Measurements from ENCODE around the gene FNDC8.

FNDC8 gene

GRCh38 chr17:35155246-35155645 is 33.8 kb downstream of the FNDC8 start:
- Histone ChIP-seq H3K18ac (ENCODE audit: low read length) (no peak overlapping the region), H3K27ac (ENCODE audit: low read depth, low read length) (no peak overlapping the region), H3K14ac (ENCODE audit: low read length) (no peak overlapping the region), H3K23ac (ENCODE audit: low read length) (no peak overlapping the region), H3K4me2 (ENCODE audit: low read length) (no peak overlapping the region), H3K9me3 (ENCODE audit: insufficient read depth, low read depth, low read length) (peaks cover 3% of the 10 kb centered on the region), H2BK120ac (ENCODE audit: insufficient read depth, low read length, poor library complexity) (no peak overlapping the region), H4K12ac (ENCODE audit: low read depth, low read length) (no peak overlapping the region), H4K91ac (ENCODE audit: low read depth, low read length) (no peak overlapping the region), H2BK12ac (ENCODE audit: low read length) (no peak overlapping the region), H3K36me3 (ENCODE audit: control insufficient read depth in 1 of 2, insufficient read depth in 2 of 2, low read length in 2 of 2) (no peaks in the 10 kb centered on the region), H3K27me3 (ENCODE audit: insufficient read depth, low read length) (no peaks in the 10 kb centered on the region), H3K4me1 (ENCODE audit: control insufficient read depth in 1 of 2, insufficient read depth in 2 of 2, low read length in 2 of 2) (peaks cover 0 to 2% of the 10 kb centered on the region in 2 experiments), H2AK5ac (ENCODE audit: low read length) (no peak overlapping the region), H3K4ac (ENCODE audit: low read depth, low read length) (no peak overlapping the region), H2AFZ (ENCODE audit: insufficient read depth, low read length, poor library complexity) (no peak overlapping the region), H3K9ac (ENCODE audit: low read length) (no peak overlapping the region), H2BK5ac (ENCODE audit: low read depth, low read length, poor library complexity) (no peak overlapping the region), H4K8ac (ENCODE audit: low read depth, low read length) (no peak overlapping the region), H3K4me3 (ENCODE audit: low read depth, low read length) (no peak overlapping the region), H3K79me1 (ENCODE audit: low read length) (no peaks in the 10 kb centered on the region), H3K79me2 (ENCODE audit: control insufficient read depth, insufficient read depth, low read length, poor library complexity) (no peaks in the 10 kb centered on the region)
- no CpG with 5 or more reads among the region's 7 CpGs for WGBS (ENCODE audit: extremely low coverage, insufficient coverage, insufficient read length)
- no peak for DNase-seq

GRCh38 chr17:35159940-35160339 is 38.5 kb downstream of the FNDC8 start:
- Histone ChIP-seq H3K79me1 (ENCODE audit: low read length) (no peaks in the 10 kb centered on the region), H4K91ac (ENCODE audit: low read depth, low read length) (no peak overlapping the region), H3K23ac (ENCODE audit: low read length) (no peak overlapping the region), H2BK5ac (ENCODE audit: low read depth, low read length, poor library complexity) (no peak overlapping the region), H3K27me3 (ENCODE audit: insufficient read depth, low read length) (no peaks in the 10 kb centered on the region), H2AK5ac (ENCODE audit: low read length) (no peak overlapping the region), H3K4ac (ENCODE audit: low read depth, low read length) (no peak overlapping the region), H3K4me3 (ENCODE audit: low read depth, low read length) (no peak overlapping the region), H3K4me2 (ENCODE audit: low read length) (no peak overlapping the region), H3K79me2 (ENCODE audit: control insufficient read depth, insufficient read depth, low read length, poor library complexity) (no peaks in the 10 kb centered on the region), H2BK12ac (ENCODE audit: low read length) (no peak overlapping the region), H3K36me3 (ENCODE audit: control insufficient read depth in 1 of 2, insufficient read depth in 2 of 2, low read length in 2 of 2) (no peaks in the 10 kb centered on the region), H3K9ac (ENCODE audit: low read length) (no peak overlapping the region), H3K9me3 (ENCODE audit: insufficient read depth, low read depth, low read length) (no peaks in the 10 kb centered on the region), H4K8ac (ENCODE audit: low read depth, low read length) (no peak overlapping the region), H4K12ac (ENCODE audit: low read depth, low read length) (no peak overlapping the region), H3K4me1 (ENCODE audit: control insufficient read depth in 1 of 2, insufficient read depth in 2 of 2, low read length in 2 of 2) (no peaks in the 10 kb centered on the region), H2BK120ac (ENCODE audit: insufficient read depth, low read length, poor library complexity) (no peak overlapping the region), H3K27ac (ENCODE audit: low read depth, low read length) (no peak overlapping the region), H3K14ac (ENCODE audit: low read length) (no peak overlapping the region), H2AFZ (ENCODE audit: insufficient read depth, low read length, poor library complexity) (no peak overlapping the region), H3K18ac (ENCODE audit: low read length) (no peak overlapping the region)
- WGBS (ENCODE audit: extremely low coverage, insufficient coverage, insufficient read length), result no CpG with 5 or more reads among the region's 2 CpGs
- DNase-seq, result no peak

GRCh38 chr17:35160354-35161201 is 39.2 kb downstream of the FNDC8 start:
- H3K27ac ChIP-seq (ENCODE audit: low read depth, low read length), result no peak overlapping the region
- no peak overlapping the region for H2BK5ac ChIP-seq (ENCODE audit: low read depth, low read length, poor library complexity)
- H3K14ac ChIP-seq (ENCODE audit: low read length), result no peak overlapping the region
- H4K91ac ChIP-seq (ENCODE audit: low read depth, low read length), result no peak overlapping the region
- H3K4me1 ChIP-seq (ENCODE audit: control insufficient read depth in 1 of 2, insufficient read depth in 2 of 2, low read length in 2 of 2), result no peaks in the 10 kb centered on the region
- H3K23ac ChIP-seq (ENCODE audit: low read length), result no peak overlapping the region
- H3K18ac ChIP-seq (ENCODE audit: low read length), result no peak overlapping the region
- H3K79me2 ChIP-seq (ENCODE audit: control insufficient read depth, insufficient read depth, low read length, poor library complexity), result no peaks in the 10 kb centered on the region
- no peaks in the 10 kb centered on the region for H3K27me3 ChIP-seq (ENCODE audit: insufficient read depth, low read length)
- H2AFZ ChIP-seq (ENCODE audit: insufficient read depth, low read length, poor library complexity), result no peak overlapping the region
- no peaks in the 10 kb centered on the region for H3K36me3 ChIP-seq (ENCODE audit: control insufficient read depth in 1 of 2, insufficient read depth in 2 of 2, low read length in 2 of 2)
- H4K12ac ChIP-seq (ENCODE audit: low read depth, low read length), result no peak overlapping the region
- no peaks in the 10 kb centered on the region for H3K9me3 ChIP-seq (ENCODE audit: insufficient read depth, low read depth, low read length)
- no peak overlapping the region for H3K9ac ChIP-seq (ENCODE audit: low read length)
- H2BK120ac ChIP-seq (ENCODE audit: insufficient read depth, low read length, poor library complexity), result no peak overlapping the region
- no peak overlapping the region for H3K4me2 ChIP-seq (ENCODE audit: low read length)
- no peak overlapping the region for H4K8ac ChIP-seq (ENCODE audit: low read depth, low read length)
- no peak for DNase-seq
- H3K4ac ChIP-seq (ENCODE audit: low read depth, low read length), result no peak overlapping the region
- no CpG with 5 or more reads among the region's 13 CpGs for WGBS (ENCODE audit: extremely low coverage, insufficient coverage, insufficient read length)
- no peak overlapping the region for H2BK12ac ChIP-seq (ENCODE audit: low read length)
- no peak overlapping the region for H2AK5ac ChIP-seq (ENCODE audit: low read length)
- no peak overlapping the region for H3K4me3 ChIP-seq (ENCODE audit: low read depth, low read length)
- no peaks in the 10 kb centered on the region for H3K79me1 ChIP-seq (ENCODE audit: low read length)

- Histone ChIP-seq H3K23ac (ENCODE audit: low read length) (no peak overlapping the region), H4K8ac (ENCODE audit: low read depth, low read length) (no peak overlapping the region), H3K27me3 (ENCODE audit: insufficient read depth, low read length) (no peaks in the 10 kb centered on the region), H2BK12ac (ENCODE audit: low read length) (no peak overlapping the region), H3K4me2 (ENCODE audit: low read length) (no peak overlapping the region), H2AK5ac (ENCODE audit: low read length) (no peak overlapping the region), H3K79me1 (ENCODE audit: low read length) (no peaks in the 10 kb centered on the region), H2AFZ (ENCODE audit: insufficient read depth, low read length, poor library complexity) (no peak overlapping the region), H4K91ac (ENCODE audit: low read depth, low read length) (no peak overlapping the region), H3K14ac (ENCODE audit: low read length) (no peak overlapping the region), H4K12ac (ENCODE audit: low read depth, low read length) (no peak overlapping the region), H2BK5ac (ENCODE audit: low read depth, low read length, poor library complexity) (no peak overlapping the region), H3K27ac (ENCODE audit: low read depth, low read length) (no peak overlapping the region), H3K36me3 (ENCODE audit: control insufficient read depth in 1 of 2, insufficient read depth in 2 of 2, low read length in 2 of 2) (no peaks in the 10 kb centered on the region), H2BK120ac (ENCODE audit: insufficient read depth, low read length, poor library complexity) (no peak overlapping the region), H3K9ac (ENCODE audit: low read length) (no peak overlapping the region), H3K18ac (ENCODE audit: low read length) (no peak overlapping the region), H3K79me2 (ENCODE audit: control insufficient read depth, insufficient read depth, low read length, poor library complexity) (no peaks in the 10 kb centered on the region), H3K4me3 (ENCODE audit: low read depth, low read length) (no peak overlapping the region), H3K4me1 (ENCODE audit: control insufficient read depth in 1 of 2, insufficient read depth in 2 of 2, low read length in 2 of 2) (no peaks in the 10 kb centered on the region), H3K9me3 (ENCODE audit: insufficient read depth, low read depth, low read length) (no peaks in the 10 kb centered on the region), H3K4ac (ENCODE audit: low read depth, low read length) (no peak overlapping the region)
- DNase-seq, result no peak
- WGBS (ENCODE audit: extremely low coverage, insufficient coverage, insufficient read length), result no CpG with 5 or more reads among the region's 3 CpGs
Measured at GRCh38 chr17:35161281-35161761, 39.9 kb downstream of the FNDC8 start.
